Activated gamma-delta T cell (primary cell): ENCODE results near the gene OTOA.
A peak's percentile ranks its signal among the peaks of the same experiment; 100 is the strongest.
"Not testable (repeated sequence)": the region's sequence is repeated elsewhere in the genome, so short reads cannot be mapped to it uniquely, and the experiment has no call there.

Experiments used
- DNase-seq: peaks from one replicate; lab custom pipeline; 2025; lab: John Stamatoyannopoulos, UW
- total RNA-seq, 2 donors: gene quantifications; one replicate each; lab custom pipeline; 2026; lab: John Stamatoyannopoulos, UW

The OTOA gene
- 0.10 to 0.31 reads per million in 2 donors for total RNA-seq

- DNase-seq: peak; percentile 22
Observed at GRCh38 chr16:21663889-21664647, at the start of gene OTOA. TSS of gene OTOA (plus strand) at chr16:21663968. CDS start at chr16:21678515, 14,547 bp downstream.

DNA sequence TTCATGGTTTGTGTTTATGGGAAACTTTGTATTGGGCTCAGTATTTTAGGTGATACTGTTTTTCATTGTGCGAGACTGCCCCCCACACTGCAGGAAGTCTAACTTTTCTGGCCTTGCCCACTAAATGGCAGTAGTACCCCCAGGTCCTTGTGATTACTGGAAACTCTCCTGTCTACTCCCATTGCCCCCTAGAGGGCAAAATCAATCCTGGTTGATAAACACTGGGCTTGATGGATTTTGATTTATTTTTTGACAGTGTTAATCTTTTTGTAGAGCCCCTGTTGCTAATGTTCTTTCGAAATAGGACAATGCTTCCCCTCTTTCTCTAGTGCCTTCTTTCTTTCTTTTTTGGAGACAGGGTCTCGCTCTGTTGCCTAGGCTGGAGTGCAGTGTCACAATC, 48.9 kb upstream of the OTOA start:
- DNase-seq: no peak

DNA sequence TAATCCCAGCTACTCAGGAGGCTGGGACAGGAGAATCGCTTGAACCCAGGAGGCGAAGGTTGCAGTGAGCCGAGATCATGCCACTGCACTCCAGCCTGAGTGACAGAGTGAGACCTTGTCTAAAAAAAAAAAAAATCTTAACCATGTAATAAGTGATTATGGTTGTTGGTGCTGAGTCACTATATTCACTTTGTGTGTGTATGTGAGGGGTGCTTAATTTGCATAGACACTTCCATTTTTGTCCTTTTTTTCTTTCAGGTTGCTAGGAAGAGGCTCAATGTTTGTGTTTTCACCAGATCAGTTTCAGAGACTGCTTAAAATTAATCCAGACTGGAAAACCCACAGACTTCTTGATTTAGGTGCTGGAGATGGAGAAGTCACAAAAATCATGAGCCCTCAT, 46.2 kb upstream of the OTOA start:
- no peak for DNase-seq

DNA sequence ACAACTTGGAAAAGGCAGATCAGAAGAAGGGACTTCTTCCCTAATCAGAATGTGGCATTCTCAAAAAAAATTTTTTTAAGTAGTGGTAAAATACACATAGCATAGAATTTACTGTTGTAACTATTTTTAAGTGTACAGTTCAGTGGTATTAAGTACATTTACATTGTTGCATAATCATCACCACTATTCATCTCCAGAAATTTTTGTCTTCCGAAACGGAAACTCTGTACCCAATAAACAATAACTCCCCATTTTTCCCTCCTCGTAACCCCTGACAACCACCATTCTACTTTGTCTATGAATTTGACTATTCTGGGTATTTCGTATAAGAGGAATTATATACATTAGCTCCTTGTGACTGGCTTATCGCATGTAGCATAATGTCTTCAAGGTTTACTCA, 45.5 kb upstream of the OTOA start:
- DNase-seq: no peak

GRCh38 chr16:21619765-21620425, 43.9 kb upstream of the OTOA start:
- no peak for DNase-seq

DNA sequence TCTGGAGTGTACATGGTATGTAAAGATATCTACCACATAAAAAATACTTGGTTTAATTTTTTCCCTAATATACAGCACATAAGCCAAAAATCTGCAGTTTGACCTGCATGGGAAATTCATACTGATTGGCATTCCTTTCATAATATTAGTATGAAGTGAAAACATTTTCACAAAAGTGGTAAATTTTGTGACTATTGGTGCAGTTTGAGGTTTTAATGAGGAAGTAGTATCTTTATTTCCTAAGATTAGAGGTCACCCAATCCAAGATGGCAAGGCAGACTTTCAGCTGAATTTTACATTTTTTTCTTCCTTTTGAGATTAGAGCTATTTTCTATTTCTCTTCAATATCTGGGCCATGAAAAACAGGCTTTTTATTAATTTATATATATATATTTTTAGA, 43.2 kb upstream of the OTOA start:
- no peak for DNase-seq

DNA sequence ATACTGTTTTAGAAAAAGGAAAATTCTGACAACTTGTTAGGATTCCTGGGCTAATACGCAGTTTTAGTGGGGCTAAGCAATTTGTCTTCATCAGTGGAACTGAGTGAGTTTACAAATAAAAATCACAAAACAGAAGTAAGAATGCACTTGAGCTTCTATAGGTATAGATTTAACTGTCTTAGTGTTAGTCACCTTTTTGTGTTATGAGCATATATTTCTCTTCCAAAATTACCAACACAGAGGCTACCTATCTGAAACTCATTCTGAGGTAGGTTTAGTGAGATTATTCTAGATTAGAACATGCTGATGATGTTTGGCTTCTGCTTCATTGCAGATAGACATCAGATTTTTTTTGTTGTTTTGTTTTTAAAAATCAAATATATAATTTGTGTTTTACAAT, 41.2 kb upstream of the OTOA start:
- DNase-seq: no peak

GRCh38 chr16:21625026-21625425, 38.7 kb upstream of the OTOA start:
- DNase-seq: no peak

- DNase-seq: no peak
Observed at GRCh38 chr16:21626659-21627277, 37.0 kb upstream of the OTOA start.

- DNase-seq: no peak
Observed at GRCh38 chr16:21628121-21628726, 35.5 kb upstream of the OTOA start.

DNA sequence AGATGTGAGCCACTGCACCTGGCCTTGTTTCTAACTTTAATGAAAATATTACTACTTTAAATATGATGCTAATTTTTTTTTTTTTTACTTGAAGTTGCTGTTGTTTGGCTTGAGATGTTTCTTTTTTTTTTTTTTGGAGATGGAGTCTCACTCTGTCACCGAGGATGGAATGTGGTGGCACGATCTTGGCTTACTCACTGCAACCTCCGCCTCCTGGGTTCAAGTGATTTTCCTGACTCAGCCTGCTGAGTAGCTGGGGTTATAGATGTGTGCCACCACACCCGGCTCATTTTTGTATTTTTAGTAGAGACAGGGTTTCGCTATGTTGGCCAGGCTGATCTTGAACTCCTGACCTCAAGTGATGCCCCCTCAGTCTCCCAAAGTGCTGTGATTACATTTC, 35.0 kb upstream of the OTOA start:
- no peak for DNase-seq

DNA sequence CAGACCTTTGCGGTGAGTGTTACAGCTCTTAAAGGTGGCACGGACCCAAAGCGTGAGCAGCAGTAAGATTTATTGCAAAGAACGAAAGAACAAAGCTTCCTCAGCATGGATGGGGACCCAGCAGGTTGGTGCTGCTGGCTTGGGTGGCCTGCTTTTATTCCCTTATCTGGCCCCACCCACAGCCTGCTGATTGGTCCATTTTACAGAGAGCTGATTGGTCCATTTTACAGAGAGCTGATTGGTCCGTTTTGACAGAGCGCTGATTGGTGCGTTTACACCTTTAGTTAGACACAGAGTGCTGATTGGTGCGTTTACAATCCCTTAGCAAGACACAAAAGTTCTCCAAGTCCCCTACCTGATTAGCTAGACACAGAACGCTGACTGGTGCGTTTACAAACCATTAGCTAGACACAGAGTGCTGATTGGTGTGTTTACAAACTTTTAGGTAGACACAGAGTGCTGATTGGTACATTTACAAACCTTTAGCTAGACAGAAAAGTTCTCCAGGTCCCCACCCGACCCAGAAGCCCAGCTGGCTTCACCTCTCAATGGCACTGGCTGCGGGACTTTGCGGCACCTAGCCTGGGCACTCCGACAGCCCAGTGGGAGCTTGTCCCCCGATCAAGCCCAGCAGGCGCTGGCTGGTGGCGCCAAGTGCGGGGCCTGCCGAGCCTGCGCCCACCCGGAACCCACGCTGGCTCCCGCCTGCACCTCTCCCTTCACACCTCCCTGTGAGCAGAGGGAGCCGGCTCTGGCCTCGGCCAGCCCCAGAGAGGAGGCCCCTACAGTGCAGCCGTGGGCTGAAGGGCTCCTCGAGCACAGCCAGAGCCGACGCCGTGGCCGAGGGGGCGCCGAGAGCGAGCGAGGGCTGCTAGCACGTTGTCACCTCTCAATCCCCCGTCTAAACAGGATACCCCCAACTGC, 33.9 kb upstream of the OTOA start:
- DNase-seq: not testable (repeated sequence)

DNA sequence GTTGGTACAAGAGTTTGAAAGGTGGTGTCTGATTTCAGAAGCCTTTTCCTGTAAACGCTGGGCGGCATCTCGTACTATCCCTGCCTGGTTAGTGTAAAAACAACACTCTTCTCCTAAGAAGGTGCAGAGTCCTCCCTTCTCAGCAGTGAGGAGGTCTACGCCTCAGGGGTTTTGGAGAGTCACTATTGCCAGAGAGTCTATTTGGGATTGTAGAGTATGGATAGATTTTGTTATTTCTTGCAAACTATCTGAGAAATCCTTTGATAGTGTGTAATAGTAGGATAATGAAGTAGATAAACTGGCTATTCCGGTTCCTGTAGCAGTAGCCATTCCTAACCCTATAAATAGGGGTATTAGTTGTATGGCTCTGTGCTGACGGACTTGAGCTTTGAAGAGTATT, 32.9 kb upstream of the OTOA start:
- not testable (repeated sequence) for DNase-seq

GRCh38 chr16:21631376-21631775, 32.4 kb upstream of the OTOA start:
- DNase-seq: not testable (repeated sequence)

- DNase-seq: not testable (repeated sequence)
Observed at GRCh38 chr16:21631951-21632575, 31.7 kb upstream of the OTOA start.

DNA sequence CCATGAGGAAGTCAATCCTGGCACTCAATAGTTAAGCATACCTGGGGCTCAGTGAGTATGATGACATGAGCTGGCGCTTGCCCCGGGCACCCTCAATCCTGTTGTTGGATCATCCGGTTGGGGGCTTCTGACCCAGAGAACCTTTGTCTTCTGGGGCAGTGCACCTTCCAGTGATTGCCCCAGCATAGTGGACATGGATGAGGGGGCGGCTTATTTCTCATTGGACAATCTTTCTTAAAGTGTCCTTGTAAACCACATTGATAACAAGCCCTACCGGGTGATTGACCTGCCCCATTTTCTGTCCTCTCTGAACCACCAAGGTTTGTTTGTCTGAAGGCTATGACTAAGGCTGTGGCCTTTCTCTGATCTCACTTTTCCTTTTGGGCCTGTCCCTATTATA, 29.6 kb upstream of the OTOA start:
- no peak for DNase-seq

DNA sequence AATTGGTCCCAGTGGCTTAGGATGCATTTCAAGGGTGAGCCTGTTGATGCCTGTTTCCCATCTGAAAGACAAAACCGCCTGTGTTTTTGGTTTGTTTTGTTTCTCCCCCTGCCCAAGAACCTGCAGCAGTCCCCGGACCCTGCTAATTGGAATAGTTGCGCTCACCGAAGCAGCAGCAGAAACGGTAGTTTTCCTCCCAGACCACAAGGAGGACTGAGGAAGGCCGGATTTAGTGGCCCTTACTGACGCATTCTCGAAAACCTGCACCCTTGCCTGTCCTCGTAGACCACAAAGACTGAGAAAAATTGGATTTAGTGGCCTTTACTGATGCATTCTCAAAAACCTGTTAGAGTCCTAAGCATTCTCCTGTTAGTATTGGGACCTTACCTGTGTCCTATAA, 28.1 kb upstream of the OTOA start:
- not testable (repeated sequence) for DNase-seq

GRCh38 chr16:21637032-21637968, 26.5 kb upstream of the OTOA start:
- DNase-seq: no peak

DNA sequence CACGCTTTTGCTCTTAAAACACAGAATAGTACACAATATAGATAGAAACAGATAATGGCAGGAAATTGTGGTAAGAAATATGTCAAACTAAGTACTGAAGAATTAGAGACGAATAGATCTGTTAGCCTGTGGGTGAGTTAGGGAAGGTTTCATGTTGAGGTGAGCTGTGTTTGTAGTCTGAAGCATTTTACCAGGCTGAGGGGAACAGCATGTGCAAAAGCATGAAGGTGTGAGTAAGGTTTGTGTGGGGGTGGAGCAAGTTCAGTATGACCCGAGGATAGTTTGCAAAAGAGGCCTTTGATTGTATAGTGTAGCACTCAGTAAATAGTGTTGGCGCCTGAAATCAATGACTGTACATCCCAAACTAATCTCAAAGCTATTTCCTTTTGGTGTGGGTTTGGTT, 25.2 kb upstream of the OTOA start:
- DNase-seq: no peak

DNA sequence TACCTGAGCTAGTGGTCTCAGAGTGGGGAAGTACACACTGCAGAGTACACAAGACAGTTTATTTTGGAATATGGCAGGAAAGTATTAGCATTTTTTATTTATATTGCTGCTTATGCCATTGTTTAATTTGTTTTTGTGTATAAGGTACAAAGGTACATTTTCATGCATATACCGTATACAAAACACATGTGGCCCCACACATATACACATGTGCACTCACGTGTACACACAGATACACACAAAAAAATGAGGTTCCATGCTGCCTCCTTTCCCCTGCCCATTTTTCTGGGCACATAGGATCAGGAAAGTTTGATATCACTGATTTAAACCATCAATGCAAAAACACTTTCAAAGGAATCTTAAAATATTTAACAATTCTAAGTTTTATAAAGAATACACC, 24.3 kb upstream of the OTOA start:
- no peak for DNase-seq
